HL-60 (cell line): ENCODE results near the gene REG3G.

Experiments used
- DNase-seq, 2 experiments: peaks; one replicate each; pipeline ENCODE4 v3.0.0-alpha.2; 2010 to 2020; ENCODE audit warnings: low read depth in 1 of 2, low spot score in 1 of 2
- H3K27ac ChIP-seq: fragments of 250-450 bp; sonication (Bioruptor Pico); replicated peaks from 2 replicates; pipeline ENCODE4 v1.5.1; 2020; ENCODE audit warnings: mild to moderate bottlenecking, moderate library complexity
- H3K27me3 ChIP-seq: fragments of 250-450 bp; sonication (Bioruptor Pico); 2 replicates; pipeline ENCODE4 v1.5.1; 2021; ENCODE audit warnings: mild to moderate bottlenecking, moderate library complexity; ENCODE audit not compliant: insufficient read depth, poor library complexity, severe bottlenecking
- H3K4me3 ChIP-seq: replicated peaks from 2 replicates; pipeline ENCODE4 v1.5.1; 2011; ENCODE audit warnings: mild to moderate bottlenecking, control low read depth, low read length; ENCODE audit not compliant: insufficient read depth
- CTCF ChIP-seq: IDR thresholded peaks from one replicate; pipeline ENCODE4 v1.5.1; 2011; ENCODE audit warnings: low read length, control low read depth, inconsistent platforms; ENCODE audit not compliant: insufficient read depth
- GABPA ChIP-seq: IDR thresholded peaks from 2 replicates; pipeline ENCODE4 v1.6.1; 2012; ENCODE audit warnings: low read depth
- POLR2AphosphoS5 ChIP-seq: IDR thresholded peaks from 2 replicates; pipeline ENCODE4 v1.6.1; 2012; ENCODE audit warnings: low read depth
- SPI1 ChIP-seq: IDR thresholded peaks from 2 replicates; pipeline ENCODE4 v1.6.1; 2012; ENCODE audit warnings: low read depth, mild to moderate bottlenecking, borderline replicate concordance
- TF ChIP-seq, protein P1 (sequence below): IDR thresholded peaks from 2 replicates; pipeline ENCODE4 v1.6.1; 2012; ENCODE audit warnings: low read depth; ENCODE audit not compliant: insufficient replicate concordance

Gene REG3G

DNA sequence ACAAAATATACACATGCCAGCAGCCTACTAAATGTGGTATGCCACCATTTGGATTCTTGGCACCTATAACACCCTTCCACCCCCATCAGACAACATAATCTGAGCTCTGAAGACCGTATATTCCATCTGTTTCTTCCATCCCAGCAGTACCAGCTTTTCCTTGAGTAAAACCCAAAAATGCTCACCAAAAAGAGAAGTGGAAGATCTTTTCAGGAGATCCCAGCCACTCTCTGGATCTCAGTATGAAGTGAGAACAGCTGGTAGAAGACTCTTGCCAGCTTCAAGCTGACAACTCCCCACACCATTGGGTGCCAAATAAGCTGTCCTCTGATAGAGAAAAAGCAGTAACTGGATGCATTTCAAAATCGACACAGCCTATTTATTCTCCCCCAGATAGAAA, 39.7 kb downstream of the REG3G start:
- DNase-seq = no peak
- TF ChIP-seq GABPA = no peak
- no peak for TF ChIP-seq SPI1
- no peak for TF ChIP-seq CTCF
- TF ChIP-seq, protein P1, sequence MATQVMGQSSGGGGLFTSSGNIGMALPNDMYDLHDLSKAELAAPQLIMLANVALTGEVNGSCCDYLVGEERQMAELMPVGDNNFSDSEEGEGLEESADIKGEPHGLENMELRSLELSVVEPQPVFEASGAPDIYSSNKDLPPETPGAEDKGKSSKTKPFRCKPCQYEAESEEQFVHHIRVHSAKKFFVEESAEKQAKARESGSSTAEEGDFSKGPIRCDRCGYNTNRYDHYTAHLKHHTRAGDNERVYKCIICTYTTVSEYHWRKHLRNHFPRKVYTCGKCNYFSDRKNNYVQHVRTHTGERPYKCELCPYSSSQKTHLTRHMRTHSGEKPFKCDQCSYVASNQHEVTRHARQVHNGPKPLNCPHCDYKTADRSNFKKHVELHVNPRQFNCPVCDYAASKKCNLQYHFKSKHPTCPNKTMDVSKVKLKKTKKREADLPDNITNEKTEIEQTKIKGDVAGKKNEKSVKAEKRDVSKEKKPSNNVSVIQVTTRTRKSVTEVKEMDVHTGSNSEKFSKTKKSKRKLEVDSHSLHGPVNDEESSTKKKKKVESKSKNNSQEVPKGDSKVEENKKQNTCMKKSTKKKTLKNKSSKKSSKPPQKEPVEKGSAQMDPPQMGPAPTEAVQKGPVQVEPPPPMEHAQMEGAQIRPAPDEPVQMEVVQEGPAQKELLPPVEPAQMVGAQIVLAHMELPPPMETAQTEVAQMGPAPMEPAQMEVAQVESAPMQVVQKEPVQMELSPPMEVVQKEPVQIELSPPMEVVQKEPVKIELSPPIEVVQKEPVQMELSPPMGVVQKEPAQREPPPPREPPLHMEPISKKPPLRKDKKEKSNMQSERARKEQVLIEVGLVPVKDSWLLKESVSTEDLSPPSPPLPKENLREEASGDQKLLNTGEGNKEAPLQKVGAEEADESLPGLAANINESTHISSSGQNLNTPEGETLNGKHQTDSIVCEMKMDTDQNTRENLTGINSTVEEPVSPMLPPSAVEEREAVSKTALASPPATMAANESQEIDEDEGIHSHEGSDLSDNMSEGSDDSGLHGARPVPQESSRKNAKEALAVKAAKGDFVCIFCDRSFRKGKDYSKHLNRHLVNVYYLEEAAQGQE = no peak
- no peak for TF ChIP-seq POLR2AphosphoS5
- Histone ChIP-seq H3K27me3 (no peaks in the 10 kb centered on the region), H3K27ac (no peak overlapping the region), H3K4me3 (no peak overlapping the region)

DNA sequence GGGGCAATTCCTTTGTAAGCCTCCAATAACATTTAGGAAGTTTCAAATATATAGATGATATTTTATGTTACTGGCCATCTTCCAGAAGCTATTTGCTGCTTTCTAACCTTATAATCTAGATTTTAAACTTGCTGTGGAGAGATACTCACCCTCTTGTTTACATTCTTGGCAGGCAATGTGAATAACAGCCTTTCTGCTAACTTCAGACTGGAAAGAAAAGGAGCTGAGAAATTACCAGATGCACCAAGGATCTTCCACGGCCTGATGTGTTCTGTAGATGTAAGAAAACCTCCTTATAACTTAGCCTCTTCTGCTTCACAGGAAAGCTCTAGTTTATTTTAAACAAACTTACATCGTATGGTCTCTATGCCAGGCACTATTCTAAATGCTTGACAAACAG, 45.6 kb downstream of the REG3G start:
- no peak overlapping the region for H3K4me3 ChIP-seq
- no peaks in the 10 kb centered on the region for H3K27me3 ChIP-seq
- no peak overlapping the region for H3K27ac ChIP-seq
- DNase-seq = no peak
- no peak for TF ChIP-seq SPI1
- TF ChIP-seq, protein P1 = no peak
- no peak for TF ChIP-seq POLR2AphosphoS5
- TF ChIP-seq CTCF = no peak
- no peak for TF ChIP-seq GABPA
